Astrocyte of the spinal cord (primary cell): ENCODE data around the gene ADAMTS12.

Experiments
- DNase-seq: peaks from one replicate; pipeline ENCODE4 v3.0.0; 2011; ENCODE audit warnings: low read depth, low spot score
- H3K4me3 ChIP-seq: 2 replicates; pipeline ENCODE4 v1.5.1; 2011; ENCODE audit warnings: low read depth, mild to moderate bottlenecking, low read length, moderate library complexity
- in situ Hi-C: cut with HindIII; loops from 2 replicates; pipeline ENCODE4 v1.10.0; 2017; ENCODE audit warnings: low sequenced_read_pairs
- TF ChIP-seq, protein P1 (sequence below): IDR thresholded peaks from 2 replicates; pipeline ENCODE4 v1.5.1; 2012; ENCODE audit warnings: low read depth, mild to moderate bottlenecking, low read length, inconsistent platforms

Gene ADAMTS12

DNA sequence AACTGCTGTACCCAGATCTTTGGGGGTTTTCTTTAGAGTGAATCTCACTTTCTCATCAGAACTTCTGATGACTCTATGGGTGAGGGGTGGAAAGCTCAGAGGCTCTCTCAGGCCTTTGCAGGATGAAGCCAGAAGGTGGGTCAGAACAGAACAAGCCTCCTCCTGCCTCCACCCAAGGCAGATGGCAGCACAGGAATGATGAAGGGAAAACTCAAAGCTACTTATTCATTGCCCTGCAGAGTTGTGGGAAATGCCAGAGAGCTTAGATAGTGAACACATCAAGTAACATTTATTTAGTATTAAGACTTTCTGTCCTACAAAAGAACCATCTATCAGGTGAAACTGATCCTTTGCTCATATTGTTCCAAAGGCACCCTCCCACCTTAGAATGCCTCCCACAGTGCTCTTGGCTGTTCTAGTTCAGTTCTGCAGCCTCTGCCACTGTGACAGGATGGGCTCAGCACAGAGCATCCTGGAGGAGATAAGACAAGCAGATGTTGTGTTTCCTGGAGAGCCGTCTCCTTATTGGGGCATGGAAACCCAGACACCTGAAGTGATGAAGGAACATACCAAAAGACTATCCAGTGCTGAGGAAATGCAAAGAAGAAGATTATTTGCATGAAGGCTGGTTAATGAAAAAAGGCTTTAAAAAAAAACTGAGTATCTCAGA is 146.6 kb downstream of the ADAMTS12 start:
- in situ Hi-C loops: no loop called here
- no peak overlapping the region for H3K4me3 ChIP-seq
- TF ChIP-seq, protein P1, sequence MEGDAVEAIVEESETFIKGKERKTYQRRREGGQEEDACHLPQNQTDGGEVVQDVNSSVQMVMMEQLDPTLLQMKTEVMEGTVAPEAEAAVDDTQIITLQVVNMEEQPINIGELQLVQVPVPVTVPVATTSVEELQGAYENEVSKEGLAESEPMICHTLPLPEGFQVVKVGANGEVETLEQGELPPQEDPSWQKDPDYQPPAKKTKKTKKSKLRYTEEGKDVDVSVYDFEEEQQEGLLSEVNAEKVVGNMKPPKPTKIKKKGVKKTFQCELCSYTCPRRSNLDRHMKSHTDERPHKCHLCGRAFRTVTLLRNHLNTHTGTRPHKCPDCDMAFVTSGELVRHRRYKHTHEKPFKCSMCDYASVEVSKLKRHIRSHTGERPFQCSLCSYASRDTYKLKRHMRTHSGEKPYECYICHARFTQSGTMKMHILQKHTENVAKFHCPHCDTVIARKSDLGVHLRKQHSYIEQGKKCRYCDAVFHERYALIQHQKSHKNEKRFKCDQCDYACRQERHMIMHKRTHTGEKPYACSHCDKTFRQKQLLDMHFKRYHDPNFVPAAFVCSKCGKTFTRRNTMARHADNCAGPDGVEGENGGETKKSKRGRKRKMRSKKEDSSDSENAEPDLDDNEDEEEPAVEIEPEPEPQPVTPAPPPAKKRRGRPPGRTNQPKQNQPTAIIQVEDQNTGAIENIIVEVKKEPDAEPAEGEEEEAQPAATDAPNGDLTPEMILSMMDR: no peak
- DNase-seq: no peak

- in situ Hi-C loops: no loop called here
- no peak overlapping the region for H3K4me3 ChIP-seq
- TF ChIP-seq, protein P1: no peak
- no peak for DNase-seq
Observed at GRCh38 chr5:33743099-33743498, 148.7 kb downstream of the ADAMTS12 start.

DNA sequence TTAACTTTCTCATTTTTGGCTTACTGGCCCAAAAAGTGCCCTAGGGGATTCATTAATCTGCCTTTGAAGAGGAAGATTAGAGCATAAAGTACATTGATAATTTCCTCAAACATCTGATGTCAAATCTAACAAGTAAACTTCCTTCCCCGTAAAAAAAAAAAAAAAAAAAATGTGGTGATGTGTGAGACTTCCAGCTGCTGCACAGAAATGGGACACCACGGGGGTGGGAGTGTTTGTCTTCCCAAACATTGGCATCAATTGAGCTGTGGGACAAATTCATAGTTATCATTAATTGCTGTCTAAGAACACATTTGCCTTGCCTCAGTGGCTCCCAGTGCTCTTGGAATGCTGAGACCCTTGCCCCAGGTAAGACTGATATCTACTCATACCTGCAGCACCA is 149.6 kb downstream of the ADAMTS12 start:
- no peak overlapping the region for H3K4me3 ChIP-seq
- no peak for DNase-seq
- TF ChIP-seq, protein P1: no peak
- in situ Hi-C loops: no loop called here

- DNase-seq: no peak
- no peak overlapping the region for H3K4me3 ChIP-seq
- in situ Hi-C loops: no loop called here
- TF ChIP-seq, protein P1: no peak
Observed at GRCh38 chr5:33738967-33739366, 152.8 kb downstream of the ADAMTS12 start.

- no peak overlapping the region for H3K4me3 ChIP-seq
- TF ChIP-seq, protein P1: no peak
- in situ Hi-C loops: no loop called here
- DNase-seq: no peak
Observed at GRCh38 chr5:33738097-33738496, 153.7 kb downstream of the ADAMTS12 start.

DNA sequence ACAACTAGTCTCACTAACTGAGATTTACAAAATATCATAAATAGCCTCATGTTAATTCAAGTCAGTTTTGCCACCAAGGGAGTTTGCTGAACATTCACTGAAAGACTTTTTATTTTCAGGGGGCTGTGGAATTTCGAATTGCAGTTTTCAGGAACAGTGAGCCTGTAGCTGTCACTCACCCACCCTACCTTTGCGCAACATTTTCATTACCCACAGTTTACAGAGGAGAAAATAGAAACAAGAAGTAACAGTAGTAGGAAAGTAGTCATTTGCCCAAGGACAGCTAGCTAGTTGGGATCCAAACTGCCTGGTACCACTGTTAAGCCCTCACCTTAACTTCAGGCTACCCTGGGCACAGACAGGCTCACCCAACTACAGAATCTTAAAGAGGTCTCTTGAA is 154.1 kb downstream of the ADAMTS12 start:
- DNase-seq: no peak
- TF ChIP-seq, protein P1: no peak
- H3K4me3 ChIP-seq: no peak overlapping the region
- in situ Hi-C loops: no loop called here
